HG02981 (cell line): ENCODE data around the gene PWWP2A.
"Not testable (repeated sequence)": the region's sequence is repeated elsewhere in the genome, so short reads cannot be mapped to it uniquely, and the experiment has no call there.

Experiments
- ATAC-seq: cut with Tn5 transposase; IDR thresholded peaks from one replicate; pipeline ENCODE4 v1.9.1; 2021; ENCODE audit warnings: mild to moderate bottlenecking, moderate library complexity; ENCODE audit not compliant: unreplicated experiment

The PWWP2A gene

GRCh38 chr5:160081495-160081894, 37.8 kb downstream of the PWWP2A start:
- ATAC-seq: no peak

GRCh38 chr5:160079753-160080152, 39.5 kb downstream of the PWWP2A start:
- ATAC-seq: no peak

- ATAC-seq: no peak
Measured at GRCh38 chr5:160076997-160077396, 42.3 kb downstream of the PWWP2A start.

DNA sequence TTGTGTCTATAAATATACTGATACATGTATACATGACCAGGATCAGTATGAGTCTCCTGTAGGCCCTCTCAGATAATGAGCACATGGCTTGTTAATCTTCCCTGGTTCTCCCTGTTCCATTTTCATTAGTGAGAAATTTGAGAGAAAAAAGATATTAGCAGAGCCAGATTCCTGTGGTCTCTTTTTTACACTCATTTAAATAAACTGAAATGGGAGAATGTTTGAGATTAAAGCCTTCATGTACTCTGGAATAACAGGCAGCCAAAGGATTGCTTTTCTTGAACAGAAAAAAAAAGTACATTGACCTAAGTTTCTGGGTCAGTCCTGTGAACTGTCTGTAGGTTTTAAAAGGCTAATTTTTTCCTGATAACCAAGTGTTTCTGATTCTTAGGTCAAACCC, 44.2 kb downstream of the PWWP2A start:
- ATAC-seq: no peak

GRCh38 chr5:160071916-160072315, 47.3 kb downstream of the PWWP2A start:
- no peak for ATAC-seq

GRCh38 chr5:160071516-160071915, 47.7 kb downstream of the PWWP2A start:
- no peak for ATAC-seq

- not testable (repeated sequence) for ATAC-seq
Measured at GRCh38 chr5:160069120-160069519, 50.1 kb downstream of the PWWP2A start.

GRCh38 chr5:160064995-160065614, 54.1 kb downstream of the PWWP2A start:
- no peak for ATAC-seq

GRCh38 chr5:160064417-160064810, 54.8 kb downstream of the PWWP2A start:
- no peak for ATAC-seq

- no peak for ATAC-seq
Measured at GRCh38 chr5:160061770-160062169, 57.5 kb downstream of the PWWP2A start.

- no peak for ATAC-seq
Measured at GRCh38 chr5:160060001-160060400, 59.2 kb downstream of the PWWP2A start.

DNA sequence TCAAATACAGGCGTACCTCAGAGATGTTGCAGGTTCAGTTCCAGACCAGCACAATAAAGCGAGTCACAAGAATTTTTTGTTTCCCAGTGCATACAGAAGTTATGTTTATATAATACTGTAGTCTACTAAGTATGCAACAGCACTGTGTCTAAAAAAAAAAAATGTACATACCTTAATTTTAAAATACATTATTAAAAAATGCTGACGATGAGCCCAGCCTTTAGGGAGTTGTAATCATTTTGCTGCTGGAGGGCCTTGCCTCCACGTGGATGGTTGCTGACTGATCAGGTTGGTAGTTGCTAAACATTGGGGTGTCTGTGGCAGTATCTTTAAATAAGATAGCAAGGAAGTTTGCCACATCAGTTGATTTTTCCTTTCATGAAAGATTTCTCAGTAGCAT, 62.0 kb downstream of the PWWP2A start:
- ATAC-seq: no peak

- no peak for ATAC-seq
Measured at GRCh38 chr5:160054831-160055230, 64.4 kb downstream of the PWWP2A start.

- no peak for ATAC-seq
Measured at GRCh38 chr5:160054047-160054446, 65.2 kb downstream of the PWWP2A start.

GRCh38 chr5:160049099-160049498, 70.2 kb downstream of the PWWP2A start:
- ATAC-seq: no peak

DNA sequence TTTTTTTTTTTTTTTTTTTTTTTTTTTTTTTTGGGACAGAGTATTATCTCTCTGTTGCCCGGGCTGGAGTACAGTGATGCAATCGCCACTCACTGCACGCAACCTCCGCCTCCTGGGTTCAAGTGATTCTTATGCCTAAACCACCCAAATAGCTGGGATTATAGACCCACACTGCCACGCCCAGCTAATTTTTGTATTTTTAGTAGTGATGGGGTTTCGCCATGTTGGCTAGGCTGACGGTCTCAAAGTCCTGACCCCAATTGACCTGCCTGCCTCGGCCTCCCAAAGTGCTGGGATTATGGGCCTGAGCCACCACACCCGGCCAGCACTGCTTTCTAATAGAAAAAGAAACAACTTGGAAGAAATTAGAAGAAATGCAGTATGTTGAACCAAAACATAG, 71.1 kb downstream of the PWWP2A start:
- no peak for ATAC-seq

DNA sequence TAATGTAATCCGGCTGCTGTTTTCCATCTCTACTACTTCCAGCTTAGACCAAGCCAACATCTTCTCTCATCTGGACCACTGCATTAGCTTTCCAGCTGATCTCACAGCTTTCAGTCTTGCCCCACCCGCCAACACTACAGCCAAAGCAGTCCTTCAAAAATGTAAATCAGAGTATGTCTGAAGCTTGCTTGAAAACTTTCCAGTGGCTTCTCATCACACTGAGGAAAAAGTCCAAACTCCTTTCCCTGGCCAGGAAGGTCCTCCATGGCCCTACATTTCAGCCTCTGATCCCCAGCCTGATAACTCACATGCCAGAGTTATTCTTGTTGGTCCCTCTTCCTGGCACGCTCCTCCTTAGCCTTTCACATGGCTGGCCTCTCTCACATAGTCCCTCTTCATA, 71.8 kb downstream of the PWWP2A start:
- ATAC-seq: no peak

DNA sequence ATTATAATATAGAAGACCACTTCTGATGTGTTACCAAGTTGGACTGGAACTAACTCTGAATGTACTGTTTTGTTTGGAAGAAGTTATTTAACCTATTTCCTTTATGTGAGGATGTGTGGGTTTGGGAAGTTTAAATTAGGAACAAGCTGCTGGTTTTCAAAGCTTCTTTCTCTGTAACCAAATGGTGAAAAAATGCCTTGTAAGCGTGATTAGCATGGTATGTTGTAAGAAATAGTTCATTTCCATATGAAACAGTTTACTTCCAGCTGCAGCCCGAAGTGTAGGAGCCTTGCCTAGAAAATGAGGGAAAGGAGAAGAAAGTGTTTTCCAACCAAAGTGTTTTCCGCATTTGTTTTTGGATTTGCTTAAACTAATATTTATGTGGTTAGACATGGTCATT, 74.3 kb downstream of the PWWP2A start:
- ATAC-seq: no peak

DNA sequence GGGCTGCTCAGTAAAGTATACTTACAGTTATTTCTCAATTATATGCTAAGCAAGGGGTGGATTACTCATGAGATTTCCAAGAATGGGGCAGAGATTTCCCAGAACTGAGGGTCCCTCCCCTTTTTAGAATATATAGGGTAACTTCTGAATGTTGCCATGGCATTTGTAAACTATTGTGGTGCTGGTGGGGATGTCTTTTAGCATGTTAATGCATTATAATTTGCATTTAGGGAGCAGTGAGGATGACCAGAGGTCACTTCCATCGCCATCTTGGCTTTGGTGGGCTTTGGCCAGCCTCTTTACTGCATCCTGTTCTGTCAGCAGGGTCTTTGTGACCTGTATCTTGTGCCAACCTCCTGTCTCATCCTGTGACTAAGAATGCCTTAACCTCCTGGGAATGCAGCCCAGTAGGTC, 74.9 kb downstream of the PWWP2A start:
- no peak for ATAC-seq

DNA sequence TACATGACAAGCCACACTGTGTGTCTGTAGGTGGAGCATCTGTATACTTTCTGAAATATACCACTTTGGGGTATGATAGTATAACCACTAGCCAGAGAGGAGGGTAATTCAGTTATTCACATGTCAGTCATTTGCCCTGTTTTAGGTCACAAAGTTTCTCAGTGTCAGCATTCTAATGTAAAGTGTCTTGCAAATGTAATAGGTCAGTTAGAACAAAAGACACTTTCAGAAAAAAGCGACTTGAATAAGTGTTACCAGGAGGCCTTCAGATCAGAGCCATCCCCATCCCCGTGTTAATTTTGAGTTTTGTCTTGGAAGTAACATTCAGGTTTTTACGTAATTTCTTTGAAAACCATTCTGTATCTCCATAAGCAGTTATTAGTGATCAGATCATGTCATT, 76.6 kb downstream of the PWWP2A start:
- no peak for ATAC-seq
